LNCaP clone FGC (cell line): ENCODE data around the gene ZNF862.
A peak's percentile ranks its signal among the peaks of the same experiment; 100 is the strongest.

Experiments
- DNase-seq: peaks from one replicate; pipeline ENCODE4 v3.0.0-alpha.2; 2011; ENCODE audit warnings: low read depth
- H3K4me3 ChIP-seq: 2 replicates; pipeline ENCODE4 v1.5.1; 2011; ENCODE audit warnings: mild to moderate bottlenecking, low read depth, low read length, control low read depth
- TF ChIP-seq, protein P1 (sequence below): IDR thresholded peaks from 2 replicates; pipeline ENCODE4 v1.5.1; 2012; ENCODE audit warnings: mild to moderate bottlenecking; ENCODE audit not compliant: control insufficient read depth, insufficient read depth; ENCODE audit errors: extremely low read depth

The ZNF862 gene

DNA sequence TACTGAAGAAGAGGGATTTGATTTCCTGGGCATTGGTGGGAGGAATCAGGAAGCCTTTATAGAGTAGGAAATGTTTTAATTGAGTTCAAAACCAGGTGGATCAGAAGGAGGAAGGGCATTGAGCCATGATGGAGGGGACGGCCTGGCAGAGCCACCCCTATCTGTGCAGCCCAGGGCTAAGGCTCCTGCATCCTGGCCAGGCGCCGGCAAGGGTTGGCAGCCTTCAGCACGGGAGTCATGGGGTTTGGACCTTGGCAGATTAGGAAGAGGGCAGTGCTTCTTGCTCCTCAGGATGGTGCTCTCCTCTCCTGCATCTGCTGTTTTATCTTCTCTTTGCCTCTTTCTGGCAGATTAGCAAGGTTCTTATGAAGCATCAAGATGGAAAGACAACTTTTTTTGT, 12.5 kb downstream of the ZNF862 start:
- DNase-seq: no peak

DNA sequence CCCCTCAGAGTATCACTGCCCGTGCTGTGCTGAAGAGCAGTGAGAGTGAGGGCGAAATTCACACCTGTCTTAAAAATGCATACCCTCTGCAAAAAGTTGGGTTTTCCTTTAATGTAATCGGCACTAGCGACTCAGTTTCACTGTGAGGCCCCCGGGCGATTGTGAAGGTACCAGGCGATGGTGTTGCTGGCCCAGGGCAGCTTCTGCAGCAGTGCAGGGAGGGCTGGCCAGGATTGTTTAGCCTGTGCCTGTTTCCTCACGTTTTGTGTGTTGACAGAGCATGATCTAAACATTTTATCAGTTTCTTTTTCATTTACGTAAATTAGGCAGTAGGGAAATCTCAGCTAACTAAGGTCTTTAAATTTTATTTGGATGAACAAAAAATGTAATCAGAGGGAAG, 13.3 kb downstream of the ZNF862 start:
- DNase-seq: no peak
- TF ChIP-seq, protein P1, sequence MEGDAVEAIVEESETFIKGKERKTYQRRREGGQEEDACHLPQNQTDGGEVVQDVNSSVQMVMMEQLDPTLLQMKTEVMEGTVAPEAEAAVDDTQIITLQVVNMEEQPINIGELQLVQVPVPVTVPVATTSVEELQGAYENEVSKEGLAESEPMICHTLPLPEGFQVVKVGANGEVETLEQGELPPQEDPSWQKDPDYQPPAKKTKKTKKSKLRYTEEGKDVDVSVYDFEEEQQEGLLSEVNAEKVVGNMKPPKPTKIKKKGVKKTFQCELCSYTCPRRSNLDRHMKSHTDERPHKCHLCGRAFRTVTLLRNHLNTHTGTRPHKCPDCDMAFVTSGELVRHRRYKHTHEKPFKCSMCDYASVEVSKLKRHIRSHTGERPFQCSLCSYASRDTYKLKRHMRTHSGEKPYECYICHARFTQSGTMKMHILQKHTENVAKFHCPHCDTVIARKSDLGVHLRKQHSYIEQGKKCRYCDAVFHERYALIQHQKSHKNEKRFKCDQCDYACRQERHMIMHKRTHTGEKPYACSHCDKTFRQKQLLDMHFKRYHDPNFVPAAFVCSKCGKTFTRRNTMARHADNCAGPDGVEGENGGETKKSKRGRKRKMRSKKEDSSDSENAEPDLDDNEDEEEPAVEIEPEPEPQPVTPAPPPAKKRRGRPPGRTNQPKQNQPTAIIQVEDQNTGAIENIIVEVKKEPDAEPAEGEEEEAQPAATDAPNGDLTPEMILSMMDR: no peak

More for the DNA sequence above, 12.5 kb downstream of the ZNF862 start:
- TF ChIP-seq, protein P1: no peak
- H3K4me3 ChIP-seq: no peak overlapping the region

DNA sequence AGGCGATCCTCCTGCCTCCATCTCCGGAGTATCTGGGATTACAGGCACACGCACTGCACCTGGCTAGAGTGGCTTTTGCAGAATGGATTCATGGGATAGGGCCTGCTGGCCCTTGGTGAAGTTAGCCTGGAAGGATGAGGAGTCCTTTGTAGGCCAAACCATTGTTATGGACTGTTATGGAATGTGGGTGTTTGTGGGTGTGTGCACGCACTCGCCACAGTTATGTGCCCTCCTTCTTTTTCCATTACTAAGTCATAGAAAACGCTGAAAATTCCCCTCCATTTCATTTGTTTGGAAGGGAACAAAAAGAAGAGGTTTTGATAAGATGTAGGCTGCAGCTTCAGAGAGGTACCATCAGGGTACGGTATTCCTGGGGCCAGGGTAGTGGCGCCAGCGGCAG, 15.0 kb downstream of the ZNF862 start:
- no peak for DNase-seq
- TF ChIP-seq, protein P1: no peak
- no peak overlapping the region for H3K4me3 ChIP-seq

More for the DNA sequence above, 13.3 kb downstream of the ZNF862 start:
- no peak overlapping the region for H3K4me3 ChIP-seq

DNA sequence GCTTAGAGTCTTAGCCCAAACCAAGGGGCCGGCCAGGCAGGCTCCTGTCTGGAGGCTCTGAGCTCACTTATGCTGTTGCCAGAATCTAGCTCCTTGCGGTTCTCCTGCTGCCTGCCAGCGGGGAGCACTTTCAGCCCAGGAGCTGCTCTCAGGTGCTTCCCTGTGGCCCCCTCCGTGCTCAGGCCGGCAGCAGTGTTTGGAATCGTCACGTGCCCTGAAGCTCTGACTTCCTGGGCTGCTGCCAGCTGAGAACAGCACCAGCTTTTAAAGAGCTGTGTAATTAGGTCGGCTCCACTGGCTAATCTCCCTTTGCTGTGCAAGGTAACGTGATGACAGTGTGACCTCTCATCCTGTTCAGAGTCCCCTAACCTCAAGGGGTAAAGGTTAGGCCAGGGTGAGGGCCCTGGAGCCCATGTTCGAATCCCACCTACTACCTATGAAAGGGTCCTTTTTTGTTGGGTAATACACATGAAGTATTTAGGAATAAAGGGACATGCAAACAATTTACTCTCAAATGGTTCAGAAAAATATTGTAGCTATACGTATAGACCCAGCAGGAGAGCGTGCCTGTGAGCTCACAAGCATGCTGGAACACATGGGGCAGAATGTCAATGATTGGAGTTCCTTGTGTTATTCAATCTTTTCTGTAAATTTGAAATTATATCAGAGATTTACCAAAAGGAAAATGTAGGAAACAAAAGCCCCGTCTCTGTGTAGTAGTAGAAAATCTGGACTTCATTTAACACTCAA, 16.6 kb downstream of the ZNF862 start:
- peak; percentile 75 for DNase-seq
- TF ChIP-seq, protein P1: 0 out of 2 replicates have a peak, but pooled peaks have one; percentile 0
- no peak overlapping the region for H3K4me3 ChIP-seq

DNA sequence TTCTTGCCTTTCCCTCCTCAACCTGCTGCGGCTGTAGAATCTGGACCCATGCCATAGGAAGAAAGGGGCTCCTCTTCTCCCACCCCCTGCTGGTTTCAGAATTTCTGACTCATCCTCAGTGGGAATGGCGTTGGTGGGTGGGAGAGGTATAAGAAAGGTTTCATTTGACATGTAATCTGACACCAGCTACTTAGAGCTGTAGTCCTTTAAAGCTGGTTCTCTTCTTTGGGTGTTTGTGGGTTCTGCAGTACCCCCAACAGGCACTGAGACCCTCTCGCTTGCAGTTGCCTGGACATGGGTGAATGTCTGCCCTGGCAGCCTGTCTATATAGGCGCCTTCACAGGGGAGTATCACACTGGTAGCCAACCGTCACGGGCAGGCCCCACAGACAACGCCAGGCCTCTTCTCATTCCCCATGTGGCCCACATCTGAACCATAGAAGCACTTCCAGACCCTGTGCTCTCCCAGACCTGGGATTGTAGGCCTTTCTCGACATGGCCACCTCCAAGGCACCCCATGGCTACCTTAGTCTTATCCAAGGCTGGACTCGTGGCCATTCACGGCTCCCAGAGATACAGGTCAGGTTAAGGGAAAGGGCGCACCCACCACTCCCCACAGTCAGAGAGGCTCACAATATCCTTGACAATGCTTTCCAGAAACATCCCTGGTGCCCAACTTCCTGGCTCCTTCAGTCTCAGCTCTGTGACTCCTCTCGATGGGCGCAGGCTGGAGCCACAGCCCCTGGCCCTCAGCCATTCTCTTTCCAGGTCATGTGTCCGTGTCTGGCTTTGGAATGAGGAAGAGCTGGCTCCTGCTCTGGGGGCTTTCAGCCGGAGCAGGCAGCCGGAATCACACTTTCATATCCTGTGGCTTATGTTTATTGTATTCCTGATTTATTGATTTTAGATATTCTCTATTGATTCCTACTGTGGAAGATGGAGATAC, 17.5 kb downstream of the ZNF862 start:
- TF ChIP-seq, protein P1: no peak
- no peak overlapping the region for H3K4me3 ChIP-seq
- DNase-seq: no peak

DNA sequence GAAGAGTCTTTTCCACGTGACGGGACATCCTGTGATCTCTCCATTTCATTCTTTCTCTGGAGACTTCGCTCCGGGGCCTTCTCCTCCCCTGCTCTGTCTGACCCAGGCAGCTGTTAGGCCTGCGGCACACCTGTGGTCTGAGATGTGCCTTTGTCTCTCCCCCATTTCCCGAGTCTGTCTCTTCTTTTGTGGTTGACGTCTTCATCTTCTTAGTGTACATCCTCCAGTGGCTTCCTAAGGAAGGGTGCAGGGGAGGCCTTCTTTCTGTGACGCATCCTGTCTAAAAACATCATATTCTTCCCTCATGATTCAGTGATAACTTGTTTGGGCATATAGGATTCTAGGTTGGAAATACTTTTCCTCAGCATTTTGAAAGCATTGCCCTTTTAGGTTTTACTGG, 18.4 kb downstream of the ZNF862 start:
- H3K4me3 ChIP-seq: no peak overlapping the region
- TF ChIP-seq, protein P1: no peak
- DNase-seq: no peak
